ENCODE measurements around the gene SLC25A15.

SLC25A15 gene

DNA sequence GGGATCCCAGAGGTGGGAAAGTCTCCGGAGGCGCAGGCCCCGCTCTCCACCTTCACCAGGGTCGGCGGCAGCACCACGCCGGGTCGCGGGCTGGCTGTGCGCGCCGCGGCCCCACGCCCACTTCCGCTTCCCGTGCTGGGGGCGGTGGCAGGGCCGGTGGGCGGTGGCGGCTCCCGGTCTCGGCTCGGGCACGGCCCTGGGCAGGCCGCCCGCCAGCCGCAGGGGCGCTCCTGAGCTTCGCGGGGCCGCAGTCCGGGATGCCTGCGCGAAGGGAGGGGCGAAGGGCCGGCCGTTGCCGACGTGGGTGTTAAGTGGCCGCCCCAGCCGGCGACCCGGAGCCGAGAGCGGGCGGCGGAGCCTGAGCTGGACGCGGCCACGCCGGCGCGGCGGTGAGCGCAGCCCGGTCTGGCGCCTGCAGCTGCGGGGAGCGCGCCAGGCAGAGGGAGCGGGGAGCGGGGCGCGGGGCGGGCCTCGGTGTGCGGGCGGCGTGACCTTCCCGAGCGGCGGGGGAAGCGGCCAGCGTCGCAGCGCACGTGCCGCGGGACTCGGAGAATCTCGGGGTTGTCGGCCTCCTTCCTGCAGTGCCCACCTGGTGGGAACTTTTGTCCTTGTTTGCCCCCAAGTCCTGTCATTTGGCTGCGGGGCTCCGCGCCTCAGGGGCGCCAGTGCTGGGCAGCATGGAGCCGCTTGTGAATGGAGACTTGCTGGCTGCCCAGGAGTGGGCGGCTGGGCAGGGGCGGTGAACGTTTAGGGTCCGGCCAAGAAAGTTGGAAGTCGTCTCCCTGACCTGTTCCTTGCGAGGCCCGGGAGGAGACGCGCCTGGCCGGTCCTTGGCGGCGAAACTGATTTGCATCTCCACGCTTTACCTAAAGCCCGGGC is at the start of gene SLC25A15:
Gene SLC25A15, plus strand, starts transcription at position 337 of the 879 bp plus-strand sequence. CDS start 3,616 bp downstream, outside the sequence.
- DNase-seq = peak; percentile 68 to 79

DNA sequence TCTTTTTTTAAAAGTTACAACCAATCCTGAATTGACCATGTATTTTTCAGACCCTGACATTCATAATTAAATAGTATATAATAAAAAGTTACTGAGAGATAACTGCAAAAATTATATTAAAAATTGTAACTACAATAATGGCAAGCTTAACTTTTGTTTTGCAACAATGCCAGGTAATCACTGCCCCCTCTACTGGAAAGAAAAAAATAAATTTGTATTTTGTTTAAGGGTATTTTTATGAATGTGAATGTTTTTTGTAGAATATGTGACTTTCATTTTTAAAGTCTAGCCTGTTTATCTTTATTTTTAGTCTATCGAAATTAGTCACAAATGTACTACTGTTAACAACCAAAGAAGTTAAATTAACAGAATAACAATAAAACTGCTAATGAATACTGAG is 40.1 kb upstream of the SLC25A15 start:
- no peak for DNase-seq

DNA sequence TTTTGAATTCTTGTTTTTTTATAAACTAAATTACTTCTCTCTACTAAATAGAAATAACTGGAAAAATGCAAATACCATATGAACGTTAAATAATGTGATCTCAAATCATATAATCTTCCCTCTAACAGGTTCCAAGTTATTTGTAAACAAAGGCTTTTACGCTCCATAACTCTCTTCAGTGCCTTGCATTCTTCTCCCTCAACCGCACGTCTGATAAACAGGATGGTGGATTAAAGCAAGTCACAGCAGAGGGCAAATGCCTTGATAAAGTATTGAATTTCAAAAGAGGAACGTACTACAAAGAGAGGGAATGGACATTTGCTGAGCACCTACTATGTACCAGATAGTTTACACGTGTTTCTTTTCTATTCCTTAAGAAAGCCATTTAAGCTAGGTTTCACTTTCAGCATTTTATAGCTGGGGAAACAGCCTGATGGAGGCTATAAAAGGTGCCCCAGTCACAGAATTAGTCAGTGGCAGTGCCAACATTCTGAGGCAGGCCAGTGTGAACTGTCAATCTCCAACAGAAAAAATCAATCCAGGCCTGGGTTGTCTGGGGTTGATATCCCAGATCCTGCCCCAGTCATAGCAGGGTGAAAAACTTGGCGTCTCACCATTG is 34.2 kb upstream of the SLC25A15 start:
- no peak for DNase-seq

DNA sequence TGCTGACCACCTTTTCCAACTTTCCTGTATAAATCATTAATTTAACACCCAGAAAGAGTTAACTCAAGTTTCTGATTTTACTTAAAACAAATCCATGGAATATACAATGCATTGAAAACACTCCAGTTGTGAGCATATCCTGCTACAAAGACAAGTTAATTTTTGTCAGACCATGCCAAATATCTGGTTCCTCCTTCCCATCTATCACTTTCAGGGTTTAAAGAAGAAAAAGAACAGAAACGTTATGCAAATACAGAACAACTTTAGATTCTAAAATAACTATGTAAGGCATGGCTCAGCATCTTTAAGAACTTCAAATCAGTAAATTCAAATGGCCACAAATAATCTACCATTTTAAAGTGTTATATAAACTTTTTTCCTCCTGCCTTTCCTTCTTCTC is 33.4 kb upstream of the SLC25A15 start:
- DNase-seq = no peak

GRCh38 chr13:40758811-40759210 is 30.6 kb upstream of the SLC25A15 start:
- no peak for DNase-seq

DNA sequence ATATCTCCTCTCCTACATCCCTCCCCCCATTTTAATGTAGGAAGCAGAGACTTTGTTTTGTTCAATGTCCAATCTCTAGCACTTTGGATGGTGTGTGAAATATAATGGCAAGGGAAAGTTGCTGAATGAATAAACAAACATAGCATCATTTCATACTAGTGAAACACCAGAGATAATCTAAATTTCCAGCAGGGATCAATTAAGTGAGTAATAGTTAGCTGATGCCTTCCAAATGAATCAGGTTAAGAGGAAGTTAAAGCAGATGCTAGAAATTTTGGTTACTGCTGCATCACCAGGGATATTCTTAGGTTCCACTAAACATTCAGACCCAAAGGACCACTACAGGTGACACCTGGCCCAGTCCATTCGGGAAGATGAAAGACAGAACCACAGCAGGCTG is 26.6 kb upstream of the SLC25A15 start:
- no peak for DNase-seq

- no peak for DNase-seq
Measured at GRCh38 chr13:40764587-40765403, 24.6 kb upstream of the SLC25A15 start.

- no peak for DNase-seq
Measured at GRCh38 chr13:40765602-40766001, 23.8 kb upstream of the SLC25A15 start.

DNA sequence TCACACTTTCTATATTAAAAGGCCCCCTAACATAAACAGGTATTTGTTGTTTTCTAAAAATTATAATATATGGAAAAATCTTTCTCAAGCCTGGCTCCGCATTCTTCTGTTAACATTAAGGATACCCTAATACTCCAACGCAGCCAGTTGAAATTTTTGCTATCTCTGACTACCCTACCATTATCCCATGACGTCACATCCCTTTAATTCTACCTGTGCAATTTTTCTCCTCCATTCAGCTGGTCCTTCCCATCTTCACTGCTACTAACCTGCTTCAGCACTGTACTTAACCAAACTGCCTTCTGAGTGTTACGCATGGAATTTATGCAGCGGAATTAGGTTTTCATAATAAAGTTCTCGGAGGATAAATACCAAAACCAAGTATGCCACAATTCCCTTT is 19.4 kb upstream of the SLC25A15 start:
- no peak for DNase-seq

GRCh38 chr13:40770609-40770933 is 18.8 kb upstream of the SLC25A15 start:
- peak in 1 of 2 experiments; percentile 53 for DNase-seq

DNA sequence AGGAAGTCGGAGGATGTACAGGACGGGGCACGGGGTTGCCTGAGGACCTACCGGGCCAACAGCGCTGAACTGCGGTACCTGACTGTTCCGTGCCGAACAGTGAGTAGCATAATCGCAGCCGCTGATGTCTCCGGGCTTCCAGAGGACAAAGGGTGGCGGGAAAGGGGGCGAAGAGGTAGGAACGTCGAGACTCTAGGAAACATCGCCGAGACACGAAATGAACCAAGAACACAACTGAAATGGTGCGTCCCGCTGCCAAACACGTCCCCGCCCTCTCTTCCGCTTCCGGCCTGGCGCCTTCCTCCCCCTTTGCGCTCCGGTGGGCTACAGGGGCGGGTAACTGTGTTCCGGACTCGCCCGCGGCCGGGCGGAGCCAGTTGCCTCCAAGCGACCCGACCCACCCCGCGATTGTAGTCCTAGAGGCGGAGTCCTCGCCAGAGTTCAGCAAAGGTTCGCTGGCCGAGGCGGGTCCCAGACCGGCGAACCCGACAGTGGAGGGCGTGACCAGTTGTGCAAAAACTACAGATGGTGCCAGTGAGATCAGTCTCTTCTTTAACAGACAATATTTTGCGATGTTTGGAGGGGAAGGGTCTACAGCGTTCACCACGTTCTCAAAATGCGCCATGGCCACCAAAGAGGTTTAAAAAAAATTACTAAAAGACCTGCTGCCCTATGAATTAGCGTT is 18.3 kb upstream of the SLC25A15 start, which contains the start of gene MRPS31:
Gene MRPS31, minus strand, starts transcription at position 257 of the 685 bp plus-strand sequence. Its CDS starts 54 bp downstream, at position 203.
- peak; percentile 98 for DNase-seq

DNA sequence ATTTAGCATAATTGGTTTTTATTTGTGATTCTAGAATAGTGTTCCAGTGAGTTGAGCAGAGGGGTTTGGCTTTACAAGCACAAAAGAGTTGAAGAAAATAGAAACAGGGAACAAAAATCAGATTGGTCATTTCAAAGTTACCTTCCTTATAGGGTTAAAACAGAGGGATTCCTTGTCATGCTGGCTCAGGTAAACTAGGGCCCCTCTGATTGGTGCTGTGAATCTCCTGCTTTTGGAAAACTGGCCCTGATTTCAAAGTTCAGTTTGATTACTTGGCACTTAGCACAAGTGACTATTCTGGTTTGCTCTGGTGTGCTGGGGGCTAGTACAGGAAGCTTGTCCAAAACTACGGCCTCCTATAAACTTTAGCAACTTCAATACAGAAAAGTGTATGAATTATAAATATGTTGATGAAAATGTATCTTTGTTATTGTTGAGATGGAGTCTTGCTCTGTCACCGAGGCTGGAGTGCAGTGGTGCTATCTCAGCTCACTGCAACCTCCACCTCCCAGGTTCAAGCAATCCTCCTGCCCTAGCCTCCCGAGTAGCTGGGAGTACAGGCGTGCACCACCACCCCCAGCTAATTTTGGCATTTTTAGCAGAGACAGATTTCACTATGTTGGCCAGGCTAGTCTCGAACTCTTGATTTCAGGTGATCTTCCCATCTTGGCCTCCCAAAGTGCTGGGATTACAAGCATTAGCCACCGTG is 16.5 kb upstream of the SLC25A15 start:
- no peak for DNase-seq

DNA sequence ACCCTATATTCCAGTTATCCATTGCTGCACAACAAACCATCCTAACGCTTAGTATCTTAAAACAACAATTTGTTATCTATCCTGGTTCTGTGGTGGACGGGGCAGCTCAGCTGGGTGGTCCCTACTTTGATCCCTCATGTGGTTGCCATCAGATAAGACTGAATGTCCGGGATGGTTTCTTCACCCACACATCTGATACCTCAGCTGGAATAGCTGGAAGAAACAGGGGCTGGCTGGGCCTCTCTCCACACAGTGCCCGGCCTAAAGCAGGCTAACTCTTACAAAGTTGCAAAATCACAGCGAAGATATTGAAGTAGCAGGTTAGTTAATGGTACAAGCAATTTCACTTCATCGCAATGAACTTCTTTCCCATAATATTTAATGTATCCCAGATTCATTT is 14.7 kb upstream of the SLC25A15 start:
- no peak for DNase-seq

- DNase-seq = no peak
Measured at GRCh38 chr13:40776232-40776631, 13.2 kb upstream of the SLC25A15 start.

DNA sequence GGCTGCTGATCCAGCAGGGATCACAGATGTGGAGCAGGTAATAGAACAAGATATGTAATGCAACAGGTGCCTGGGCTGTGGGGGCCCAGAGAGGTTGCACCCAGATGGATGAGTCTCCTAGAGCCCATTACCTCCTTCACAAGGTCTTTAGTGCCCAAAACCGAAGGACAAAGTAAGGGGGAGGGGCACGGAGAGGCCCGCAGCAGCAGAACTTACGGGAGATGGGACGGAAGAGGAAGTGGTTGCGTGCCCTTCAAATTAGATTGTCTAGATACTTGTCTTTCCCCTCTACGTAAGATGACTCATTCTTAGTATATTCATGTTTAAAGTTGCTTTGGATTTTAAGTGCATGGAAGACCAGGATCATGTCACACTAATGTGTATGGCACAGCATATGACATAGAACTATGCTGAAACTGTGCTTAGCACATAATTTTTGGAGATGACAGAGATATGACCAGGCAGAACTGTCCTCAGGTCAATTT is 12.7 kb upstream of the SLC25A15 start:
- peak; percentile 93 to 95 for DNase-seq

DNA sequence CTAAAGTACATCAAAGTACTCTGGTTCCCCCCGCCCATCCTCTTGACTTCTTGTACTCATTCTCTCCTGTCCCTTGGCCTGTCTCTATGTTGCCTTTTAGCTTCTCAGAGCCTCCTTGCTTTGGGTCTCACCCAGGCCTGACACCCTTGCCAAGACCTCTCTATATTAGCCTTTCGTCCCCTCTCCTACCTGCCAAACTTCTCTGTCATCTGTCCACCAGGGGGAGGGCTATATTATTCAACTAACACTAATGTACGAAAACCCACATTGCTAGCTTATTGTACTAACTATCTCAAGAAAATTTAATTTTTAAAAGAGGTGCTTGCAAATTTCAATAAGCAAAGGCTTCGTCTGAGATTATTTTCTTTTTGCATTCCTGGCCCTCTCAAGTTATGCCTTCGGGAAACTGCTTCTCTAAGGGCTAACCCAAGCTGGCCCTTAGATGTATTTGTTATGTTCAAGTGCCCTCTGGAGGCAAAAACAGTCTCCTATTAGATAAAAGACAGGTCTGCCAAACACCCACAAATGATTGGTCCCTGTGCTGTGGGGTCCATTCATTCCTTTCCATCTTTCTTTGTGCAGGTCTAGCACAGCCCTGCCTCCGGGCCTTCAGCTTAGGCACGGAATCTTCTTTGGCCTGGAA is 12.1 kb upstream of the SLC25A15 start:
- peak; percentile 83 to 93 for DNase-seq

DNA sequence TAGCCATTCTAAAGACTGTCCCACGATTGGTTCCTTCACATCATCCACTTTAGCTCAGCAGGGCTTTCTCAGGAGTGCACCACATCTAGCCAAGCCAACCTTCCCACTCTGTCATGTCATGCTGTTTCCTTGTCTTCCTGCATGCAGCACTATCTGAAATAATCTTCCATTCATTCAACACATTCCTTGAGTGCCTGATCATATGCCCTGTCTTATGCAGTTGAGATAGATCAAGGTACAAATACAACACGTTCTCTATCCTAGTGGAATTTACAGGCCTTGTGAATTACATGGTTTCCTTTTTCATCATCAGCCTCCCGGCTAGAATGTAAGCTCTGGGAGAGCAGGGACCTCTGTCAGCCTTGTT is 11.6 kb upstream of the SLC25A15 start:
- no peak for DNase-seq

- DNase-seq = no peak
Measured at GRCh38 chr13:40779049-40779448, 10.4 kb upstream of the SLC25A15 start.

DNA sequence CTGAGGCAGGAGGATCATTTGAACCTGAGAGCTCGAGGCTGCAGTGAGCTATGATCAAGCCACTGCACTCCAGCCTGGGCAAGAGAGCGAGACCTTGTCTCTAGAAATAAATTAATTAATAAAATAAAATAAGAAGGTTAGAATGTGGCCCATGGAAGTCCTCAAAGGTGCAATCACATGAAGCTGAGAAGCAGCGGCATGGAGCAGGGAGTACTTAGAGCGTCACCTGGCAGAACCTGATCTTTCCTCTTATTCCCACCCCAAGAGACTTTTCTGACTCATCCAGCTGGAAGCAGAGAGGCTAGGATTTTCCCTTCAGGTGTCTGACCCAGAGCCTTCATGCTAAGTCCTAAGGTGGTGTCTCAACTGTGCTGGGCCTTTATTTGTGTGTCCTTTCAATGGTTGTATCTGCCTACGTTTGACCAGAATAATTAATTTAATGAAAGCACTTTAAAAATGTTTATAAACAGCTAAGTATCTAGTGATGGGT is 9.6 kb upstream of the SLC25A15 start:
- DNase-seq = no peak

DNA sequence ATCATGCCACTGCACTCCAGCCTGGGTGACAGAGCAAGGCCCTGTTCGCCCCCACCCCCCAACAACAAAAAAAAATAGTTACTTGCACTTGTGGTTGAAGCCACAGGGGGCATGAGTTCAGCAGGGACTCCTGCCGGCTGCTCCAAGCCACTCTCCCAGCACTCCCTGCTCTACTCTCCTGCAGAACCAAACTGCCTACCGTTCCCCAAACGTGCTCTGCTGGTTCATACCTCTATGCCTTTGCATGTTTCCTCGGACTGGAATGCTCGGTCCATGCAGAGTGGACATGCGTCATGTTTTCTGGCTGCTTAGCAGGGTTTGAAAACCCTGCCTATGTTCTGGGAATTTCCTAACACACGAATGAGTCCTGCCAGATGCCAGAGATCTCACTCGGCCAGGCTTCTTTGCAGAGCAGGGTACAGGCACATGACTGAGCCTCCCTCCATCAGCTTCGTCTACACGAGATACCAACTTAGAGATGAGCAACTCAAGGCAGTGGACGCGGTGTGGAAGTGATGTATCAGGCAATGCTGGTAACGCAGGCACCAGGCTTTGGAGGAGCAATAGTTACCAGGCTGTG is 8.5 kb upstream of the SLC25A15 start:
- no peak for DNase-seq

DNA sequence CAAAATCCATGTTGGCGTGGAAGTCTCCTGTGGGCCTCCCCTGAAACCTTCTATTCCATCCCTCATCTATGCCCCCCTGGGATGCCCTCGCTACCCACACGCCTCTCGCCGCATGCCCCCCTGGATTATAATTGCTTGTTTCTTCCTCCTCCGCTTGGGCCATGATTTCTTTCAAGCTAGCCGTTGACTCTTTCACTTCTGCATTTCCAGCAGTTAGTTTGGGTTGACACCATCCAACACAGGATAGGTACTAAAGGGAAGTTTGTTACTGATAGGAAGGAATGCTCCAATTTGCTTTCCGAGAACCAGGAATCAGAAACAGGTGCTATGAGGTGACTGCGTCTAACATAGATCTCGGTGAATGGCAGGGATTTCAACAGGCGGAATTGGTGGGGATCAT is 7.7 kb upstream of the SLC25A15 start:
- no peak for DNase-seq

Data from AML-193 (cell line).